Stimulated activated CD8-positive, alpha-beta memory T cell treated with anti-CD3 and anti-CD28 coated beads, Interleukin-15, amount 100 ng/mL, for 1 hour (primary cell): ENCODE results near the gene PLXNB2.

ENCODE experiments used
- DNase-seq: peaks from one replicate; pipeline ENCODE4 v3.0.0-alpha.2; 2020; ENCODE audit warnings: low read depth

Gene PLXNB2

GRCh38 chr22:50264104-50264745 is 43.2 kb downstream of the PLXNB2 start:
- DNase-seq = no peak

- no peak for DNase-seq
These were observed 44.4 kb downstream of the PLXNB2 start for GRCh38 chr22:50262973-50263617.

GRCh38 chr22:50262460-50262911 is 45.0 kb downstream of the PLXNB2 start:
- no peak for DNase-seq

DNA sequence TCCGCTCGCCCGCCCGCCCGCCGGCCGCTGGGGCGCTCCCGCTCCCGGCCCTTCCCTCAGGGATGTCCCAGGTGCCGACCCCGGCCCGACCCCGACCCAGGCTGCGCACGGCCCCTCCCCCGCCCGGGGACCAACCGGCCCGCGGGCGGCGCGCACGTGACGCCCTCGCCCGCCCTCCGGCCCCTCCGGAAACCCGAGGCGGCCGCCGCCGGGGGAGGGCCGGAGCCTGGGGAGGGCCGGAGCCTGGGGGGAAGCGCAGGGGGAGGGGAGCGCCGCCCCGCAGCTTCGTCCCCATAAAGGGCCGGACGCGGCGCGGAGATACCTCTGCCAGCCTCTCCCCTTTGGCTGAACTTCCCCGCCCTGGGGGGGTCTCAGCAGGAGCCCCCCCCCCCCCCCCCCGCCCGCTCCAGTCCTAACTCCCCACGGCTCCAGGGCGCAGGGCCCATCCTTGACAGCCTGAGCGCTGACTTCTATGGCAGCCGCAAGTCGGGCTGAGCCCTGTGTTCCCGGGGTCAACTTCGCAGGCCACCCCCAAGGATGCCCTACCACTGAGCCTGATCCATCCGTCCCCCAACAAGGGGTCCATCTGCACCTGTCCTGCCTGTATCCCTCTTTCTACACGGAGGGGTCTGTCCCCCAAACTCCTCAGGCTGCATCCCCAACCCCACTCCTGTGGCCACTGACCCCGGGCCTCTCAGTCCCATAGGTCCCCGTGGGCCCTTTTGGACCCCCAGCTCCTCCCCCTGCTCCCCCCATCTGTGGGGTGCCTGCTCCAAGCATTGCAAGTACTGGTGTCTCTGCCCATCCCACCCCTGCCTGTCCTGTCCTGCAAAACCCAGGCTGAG is 45.6 kb downstream of the PLXNB2 start, which contains the start of gene MAPK12:
Gene MAPK12, minus strand, starts transcription at position 69 of the 845 bp plus-strand sequence. CDS start 174 bp downstream, outside the sequence.
- DNase-seq = no peak

DNA sequence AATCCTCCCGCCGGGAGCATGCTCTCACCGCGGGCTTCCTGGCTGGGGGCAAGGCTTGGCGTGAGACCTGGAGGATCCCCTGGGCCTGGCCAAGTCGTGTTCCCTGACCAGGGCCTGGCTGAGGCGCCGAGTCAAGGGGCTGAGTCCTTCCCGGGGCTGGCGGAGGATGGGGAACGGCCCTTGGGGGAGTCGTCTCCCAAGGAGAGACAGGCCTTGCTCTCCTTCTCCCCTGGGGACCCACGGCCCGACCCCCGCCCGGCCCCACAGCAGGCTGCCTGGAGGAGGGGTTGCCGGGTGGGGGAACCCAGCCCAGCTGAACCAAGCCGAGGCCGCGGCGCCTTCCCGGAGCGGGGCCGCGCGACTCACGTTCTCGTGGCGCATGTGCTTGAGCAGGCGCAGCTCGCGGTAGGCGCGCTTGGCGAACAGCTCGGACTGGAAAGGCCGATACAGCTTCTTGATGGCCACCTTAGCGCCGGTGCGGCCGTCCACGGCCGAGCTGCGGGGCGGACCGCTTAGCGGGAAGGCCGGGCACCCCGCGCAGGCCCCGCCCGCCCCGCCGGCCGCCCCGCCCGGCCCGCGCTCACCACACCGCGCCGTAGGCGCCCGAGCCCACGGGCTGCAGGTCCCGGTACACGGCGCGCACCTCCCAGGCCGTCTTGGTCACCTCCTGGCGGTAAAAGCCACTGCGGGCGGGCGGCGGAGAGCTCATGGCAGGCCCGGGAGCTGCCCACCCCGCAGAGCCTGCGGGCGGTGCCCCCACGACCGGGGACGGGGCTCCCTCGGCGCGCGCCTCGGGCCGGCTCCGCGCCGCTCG is 46.4 kb downstream of the PLXNB2 start:
- no peak for DNase-seq

DNA sequence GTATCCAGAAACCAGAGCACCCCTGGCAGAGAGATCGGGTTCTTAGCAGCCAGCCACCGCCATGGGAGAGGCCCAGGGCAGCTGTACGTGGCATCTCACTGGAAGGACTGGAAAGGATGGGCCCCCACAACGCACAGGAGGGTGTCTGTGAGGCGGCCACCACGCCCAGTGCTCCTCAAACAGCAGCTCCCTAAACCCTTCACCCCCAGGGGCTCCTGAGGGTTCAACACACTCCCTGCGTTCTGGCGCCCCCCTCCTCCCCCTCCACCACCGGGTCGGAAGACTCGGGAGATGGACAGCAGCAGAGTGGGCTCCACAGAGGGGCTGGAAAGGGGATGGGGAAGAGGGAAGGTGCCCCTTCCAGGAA is 47.0 kb downstream of the PLXNB2 start:
- no peak for DNase-seq

DNA sequence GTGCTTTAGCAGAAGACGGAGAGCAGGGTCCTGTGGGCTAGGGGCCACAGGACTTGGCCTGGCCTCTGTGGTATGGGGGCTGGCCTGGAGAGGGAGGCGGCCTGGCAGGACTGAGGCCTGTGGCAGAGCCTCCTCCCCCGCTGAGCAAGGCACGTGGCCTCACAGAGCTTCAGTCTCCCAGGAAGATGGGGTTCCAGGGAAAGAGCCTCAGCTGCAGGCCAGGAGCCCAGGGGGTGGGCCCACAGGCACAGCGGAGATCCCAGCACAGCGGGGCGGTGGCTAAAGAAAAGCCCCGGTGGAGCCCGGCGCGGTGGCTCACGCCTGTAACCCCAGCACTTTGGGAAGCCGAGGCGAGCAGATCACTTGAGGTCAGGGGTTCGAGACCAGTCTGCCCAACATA is 48.1 kb downstream of the PLXNB2 start:
- no peak for DNase-seq

GRCh38 chr22:50258361-50259292 is 48.8 kb downstream of the PLXNB2 start:
- DNase-seq = no peak

DNA sequence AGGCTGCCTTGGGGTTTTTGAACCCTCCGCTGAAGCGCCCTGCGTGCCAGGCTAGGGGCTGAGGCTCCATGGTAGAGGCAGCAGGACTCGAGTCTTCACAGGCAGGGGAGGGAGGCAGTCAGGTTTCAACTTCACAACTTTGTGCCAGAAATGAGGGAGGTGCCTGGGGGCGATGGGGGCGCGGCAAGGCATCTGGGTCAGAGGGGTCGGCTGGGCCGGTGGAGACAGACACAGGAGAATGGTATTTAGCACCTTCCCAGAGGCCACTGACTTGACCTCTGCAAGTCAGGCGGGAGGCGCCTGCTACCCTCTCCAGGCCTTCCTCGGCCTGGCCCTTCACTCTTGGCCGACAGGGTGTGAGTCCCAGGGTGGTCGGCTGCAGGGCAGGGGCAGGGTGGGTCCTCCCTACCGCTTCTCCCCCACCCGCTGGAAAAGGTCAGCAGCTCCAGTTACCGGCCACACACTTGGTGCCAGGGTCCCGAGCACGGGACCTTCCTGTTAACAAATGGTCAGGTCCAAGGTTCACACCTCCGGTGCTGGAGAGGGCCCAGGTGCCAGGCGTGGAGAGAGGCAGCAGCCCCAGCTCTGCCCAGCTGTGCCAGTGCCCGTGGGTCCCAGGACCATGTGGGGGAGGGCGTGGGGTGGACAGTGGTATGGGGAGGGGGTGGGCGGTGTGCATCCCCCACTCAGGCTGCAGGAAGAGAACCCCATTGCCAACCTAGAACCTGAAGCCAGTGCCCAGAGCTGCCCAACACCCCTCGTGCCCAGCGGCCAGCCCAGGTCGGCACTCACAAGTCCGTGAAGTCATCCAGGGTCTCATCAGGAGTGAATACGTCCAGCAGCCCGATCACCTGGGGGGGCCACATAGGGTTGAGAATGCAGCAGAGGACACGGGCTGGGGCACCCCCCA is 49.7 kb downstream of the PLXNB2 start:
- no peak for DNase-seq

- no peak for DNase-seq
These were observed 50.4 kb downstream of the PLXNB2 start for GRCh38 chr22:50257041-50257440.

- DNase-seq = no peak
These were observed 51.1 kb downstream of the PLXNB2 start for GRCh38 chr22:50256258-50256862.

GRCh38 chr22:50255607-50256006 is 51.8 kb downstream of the PLXNB2 start:
- no peak for DNase-seq

DNA sequence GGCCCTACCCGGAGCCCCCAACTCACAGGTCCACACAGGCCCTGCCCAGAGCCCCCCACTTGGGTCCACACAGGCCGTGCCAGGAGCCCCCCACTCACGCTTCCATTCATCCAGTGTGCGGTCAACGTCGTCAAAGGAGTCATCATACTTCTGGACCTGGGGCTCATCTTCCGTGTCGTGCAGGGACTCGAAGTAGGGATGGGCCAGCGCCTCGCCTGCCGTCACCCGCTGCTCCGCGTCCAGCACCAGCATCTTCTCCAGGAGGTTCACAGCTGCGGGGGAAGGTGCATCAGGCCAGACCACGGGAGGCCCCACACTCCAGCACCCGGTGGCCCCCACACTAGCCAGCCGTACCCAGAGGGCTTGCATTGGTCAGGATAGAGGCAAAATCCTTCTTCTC is 52.3 kb downstream of the PLXNB2 start:
- DNase-seq = no peak

DNA sequence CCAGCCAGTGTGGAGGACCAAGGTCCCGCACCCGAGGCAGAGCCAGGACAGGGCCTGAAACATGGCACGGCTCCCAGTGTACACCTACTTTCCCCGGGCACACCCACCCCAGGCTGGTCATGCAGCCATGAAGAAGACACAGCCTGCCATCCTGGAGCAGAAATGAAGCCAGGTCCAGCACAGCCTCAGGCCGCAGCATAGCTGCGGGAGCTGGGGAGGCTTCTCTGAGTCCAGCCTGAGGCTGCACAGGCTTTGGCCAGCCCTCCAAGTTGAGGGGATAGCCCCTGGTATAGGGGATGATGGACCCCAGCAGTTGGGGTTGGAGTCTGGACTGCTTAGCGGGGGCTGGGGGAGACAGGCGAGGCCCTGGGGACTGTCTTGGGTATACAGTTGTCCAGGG is 53.5 kb downstream of the PLXNB2 start:
- no peak for DNase-seq

- DNase-seq = no peak
These were observed 54.2 kb downstream of the PLXNB2 start for GRCh38 chr22:50253046-50253915.

- no peak for DNase-seq
These were observed 55.1 kb downstream of the PLXNB2 start for GRCh38 chr22:50252082-50253045.

DNA sequence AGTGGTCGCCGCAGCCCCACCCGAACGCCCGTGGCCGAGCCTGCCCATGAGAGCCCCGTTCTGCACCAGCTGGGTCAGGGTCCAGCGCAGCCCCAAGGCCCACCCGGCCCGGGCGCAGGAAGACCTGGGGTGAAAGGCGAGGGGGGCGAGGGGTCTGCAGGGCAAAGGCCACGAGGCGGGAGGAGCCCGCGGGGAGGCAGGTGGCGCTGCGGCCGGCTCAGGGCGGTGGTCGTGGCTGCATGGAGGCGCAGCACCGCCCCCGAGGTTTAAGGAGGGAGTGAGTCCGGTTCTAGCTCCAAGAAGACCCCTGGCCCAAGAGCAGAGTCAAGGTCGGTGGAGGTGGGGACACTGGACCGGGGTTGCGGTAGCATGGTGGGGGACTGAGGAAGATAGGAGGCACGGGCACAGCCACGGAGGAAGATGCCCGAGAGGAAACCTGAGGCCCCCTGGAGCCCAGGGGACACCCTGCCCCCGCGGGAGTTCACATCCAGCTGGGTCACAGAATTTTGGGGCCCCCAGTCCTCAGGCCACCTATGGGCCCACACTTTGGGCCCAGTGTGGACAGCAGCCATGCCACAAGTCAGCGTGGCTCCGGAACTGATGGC is 55.9 kb downstream of the PLXNB2 start:
- no peak for DNase-seq
